ENCODE measurements around the gene ABLIM1.
A peak's percentile ranks its signal among the peaks of the same experiment; 100 is the strongest.

Gene ABLIM1

DNA sequence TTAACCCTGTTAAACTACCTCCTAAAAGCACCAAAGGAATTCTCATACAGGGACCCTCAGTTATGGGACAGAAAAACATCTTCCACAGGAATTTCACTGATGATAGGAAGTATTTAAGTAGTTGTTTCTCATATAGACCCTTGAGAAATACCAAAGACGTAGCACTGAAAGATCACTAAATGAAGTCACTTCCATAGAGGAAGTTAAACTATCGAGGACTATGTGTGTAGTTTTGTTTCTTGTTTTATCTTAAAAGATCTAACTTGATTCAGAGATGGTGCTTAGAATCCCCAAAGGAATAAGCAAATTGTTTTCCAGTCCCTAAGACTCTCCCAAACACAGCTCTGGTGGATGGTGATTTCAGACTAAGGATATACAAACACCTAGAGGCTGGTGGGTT is 159.0 kb downstream of the ABLIM1 start:
- Histone ChIP-seq H3K9ac (ENCODE audit: low read depth, low read length) (no peak overlapping the region), H3K36me3 (ENCODE audit: insufficient read depth, low read length) (peaks cover 5% of the 10 kb centered on the region), H3K9me3 (ENCODE audit: insufficient read depth, low read depth, low read length) (no peaks in the 10 kb centered on the region), H3K4me1 (ENCODE audit: insufficient read depth, low read length) (no peaks in the 10 kb centered on the region), H3K27me3 (ENCODE audit: insufficient read depth, low read length) (no peaks in the 10 kb centered on the region), H3K4me3 (ENCODE audit: low read length) (no peak overlapping the region), H3K27ac (ENCODE audit: low read depth, low read length) (no peak overlapping the region)
- 93% methylated on average over 2 of the region's 2 CpGs for WGBS

DNA sequence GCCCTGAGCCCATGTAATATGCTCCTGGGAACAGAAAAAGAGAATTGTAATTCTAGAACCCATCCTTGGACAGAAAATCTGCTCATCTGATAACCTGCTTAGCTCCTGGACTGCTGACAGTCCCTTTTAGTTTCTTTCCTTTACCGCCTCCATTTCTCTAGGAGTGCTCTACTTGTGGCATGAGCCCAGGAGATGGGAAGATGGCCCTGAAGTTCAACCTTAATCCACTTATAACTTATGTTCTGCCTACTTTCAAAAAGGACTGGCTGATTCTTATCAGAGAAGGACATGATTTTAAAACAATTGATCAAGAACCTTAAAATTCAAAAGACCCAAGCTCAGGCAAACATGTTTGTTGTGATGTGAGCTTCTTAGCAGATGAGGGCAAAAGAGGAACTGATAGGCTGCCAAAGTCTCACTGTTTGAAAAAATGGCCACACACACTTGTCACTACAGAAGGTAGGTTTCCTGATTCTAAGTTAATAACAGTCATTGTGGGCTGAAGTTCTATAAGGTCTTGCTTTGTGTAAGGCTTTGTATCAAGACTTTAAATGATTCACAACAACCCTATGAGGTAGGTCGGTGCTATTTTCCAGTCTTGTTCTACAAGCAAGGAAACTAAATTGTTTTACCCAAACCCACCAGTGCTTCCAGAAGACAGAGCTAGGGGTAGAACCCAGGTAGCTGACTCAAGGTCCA is 159.5 kb downstream of the ABLIM1 start:
- no peaks in the 10 kb centered on the region for H3K9me3 ChIP-seq (ENCODE audit: insufficient read depth, low read depth, low read length)
- 94% methylated on average over 2 of the region's 2 CpGs for WGBS
- no peaks in the 10 kb centered on the region for H3K27me3 ChIP-seq (ENCODE audit: insufficient read depth, low read length)
- H3K36me3 ChIP-seq (ENCODE audit: insufficient read depth, low read length): peaks cover 5% of the 10 kb centered on the region
- H3K9ac ChIP-seq (ENCODE audit: low read depth, low read length): no peak overlapping the region
- no peaks in the 10 kb centered on the region for H3K4me1 ChIP-seq (ENCODE audit: insufficient read depth, low read length)
- H3K4me3 ChIP-seq (ENCODE audit: low read length): no peak overlapping the region
- H3K27ac ChIP-seq (ENCODE audit: low read depth, low read length): no peak overlapping the region

DNA sequence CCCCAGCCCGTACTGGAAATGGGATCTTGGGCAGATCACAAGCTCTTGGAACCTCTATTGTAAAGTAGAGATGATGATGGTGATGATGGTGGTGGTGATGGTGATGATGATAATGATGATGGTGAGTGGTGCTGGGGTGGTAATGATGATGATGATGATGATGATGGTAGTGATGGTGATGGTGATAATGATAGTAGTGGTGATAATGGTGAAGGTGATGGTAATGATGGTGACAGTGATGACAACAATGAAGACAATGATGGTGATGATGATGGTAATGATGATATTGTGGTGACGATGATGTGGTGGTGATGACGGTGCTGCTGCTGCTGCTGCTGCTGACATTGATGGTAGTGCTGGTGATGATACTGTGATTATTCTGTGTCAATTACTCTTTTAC is 162.8 kb downstream of the ABLIM1 start:
- peaks cover 15% of the 10 kb centered on the region for H3K4me1 ChIP-seq (ENCODE audit: insufficient read depth, low read length)
- no peak overlapping the region for H3K4me3 ChIP-seq (ENCODE audit: low read length)
- H3K27ac ChIP-seq (ENCODE audit: low read depth, low read length): no peak overlapping the region
- H3K36me3 ChIP-seq (ENCODE audit: insufficient read depth, low read length): peaks cover 5% of the 10 kb centered on the region
- no peak overlapping the region for H3K9ac ChIP-seq (ENCODE audit: low read depth, low read length)
- no peaks in the 10 kb centered on the region for H3K27me3 ChIP-seq (ENCODE audit: insufficient read depth, low read length)
- WGBS: 97% methylated on average over 3 of the region's 3 CpGs
- H3K9me3 ChIP-seq (ENCODE audit: insufficient read depth, low read depth, low read length): no peaks in the 10 kb centered on the region

DNA sequence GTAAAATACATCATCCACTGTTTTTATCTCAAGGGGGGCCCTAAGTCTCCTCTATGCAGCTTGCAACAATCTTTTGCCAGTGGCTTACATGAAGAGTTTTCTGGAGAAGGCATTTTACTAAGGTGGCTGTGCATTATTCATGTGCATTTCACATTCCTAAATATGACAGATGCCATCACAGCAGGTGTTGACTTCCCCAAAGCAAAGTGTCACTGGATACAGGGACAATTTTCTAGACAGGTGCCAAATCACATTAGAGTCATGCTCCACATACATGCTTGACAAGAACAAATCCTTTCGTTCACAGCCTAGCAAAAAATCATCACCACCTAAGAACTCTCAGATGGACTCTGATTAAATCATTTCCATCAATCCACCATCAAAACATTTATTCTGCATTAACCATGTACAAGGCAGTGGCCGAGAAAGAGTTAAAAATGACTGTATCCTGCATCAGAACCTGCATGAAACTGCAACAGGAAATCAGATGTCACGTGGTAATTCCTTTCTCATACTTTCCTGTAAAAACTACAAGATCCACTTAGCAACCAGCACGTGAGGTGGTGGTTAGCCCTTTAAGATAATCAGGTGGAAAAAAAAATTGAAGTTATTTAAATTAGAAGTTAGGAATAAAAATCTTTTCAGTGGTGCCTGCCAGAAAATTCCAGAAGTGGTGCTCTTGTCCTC is 165.6 kb downstream of the ABLIM1 start:
- no peaks in the 10 kb centered on the region for H3K9me3 ChIP-seq (ENCODE audit: insufficient read depth, low read depth, low read length)
- no peak overlapping the region for H3K9ac ChIP-seq (ENCODE audit: low read depth, low read length)
- WGBS: 72% methylated on average over 4 of the region's 4 CpGs
- no peak overlapping the region for H3K27ac ChIP-seq (ENCODE audit: low read depth, low read length)
- no peaks in the 10 kb centered on the region for H3K27me3 ChIP-seq (ENCODE audit: insufficient read depth, low read length)
- H3K4me1 ChIP-seq (ENCODE audit: insufficient read depth, low read length): peaks cover 42% of the 10 kb centered on the region
- no peak overlapping the region for H3K4me3 ChIP-seq (ENCODE audit: low read length)
- H3K36me3 ChIP-seq (ENCODE audit: insufficient read depth, low read length): peaks cover 5% of the 10 kb centered on the region

DNA sequence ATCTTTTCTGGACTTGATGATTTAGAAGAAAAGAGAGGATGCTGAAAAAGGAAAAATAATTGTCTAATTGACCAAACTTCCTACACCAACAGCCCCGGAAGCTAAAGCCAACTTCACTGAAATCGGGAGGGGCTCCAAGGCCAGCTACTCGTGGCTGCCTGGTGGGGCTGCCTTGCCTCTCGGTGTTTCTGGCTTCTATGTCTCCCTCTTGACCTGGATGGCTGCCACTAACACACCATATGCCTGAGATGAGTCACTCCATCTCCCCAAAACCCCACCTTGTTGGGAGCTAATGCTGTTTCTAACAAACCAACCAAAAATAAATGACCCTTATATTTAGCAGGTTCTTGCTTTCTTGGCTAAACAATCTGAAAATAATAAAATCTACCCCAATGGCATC is 166.1 kb downstream of the ABLIM1 start:
- H3K27ac ChIP-seq (ENCODE audit: low read depth, low read length): no peak overlapping the region
- H3K27me3 ChIP-seq (ENCODE audit: insufficient read depth, low read length): no peaks in the 10 kb centered on the region
- 83% methylated on average over 4 of the region's 4 CpGs for WGBS
- H3K9ac ChIP-seq (ENCODE audit: low read depth, low read length): no peak overlapping the region
- H3K4me1 ChIP-seq (ENCODE audit: insufficient read depth, low read length): peaks cover 47% of the 10 kb centered on the region
- peaks cover 5% of the 10 kb centered on the region for H3K36me3 ChIP-seq (ENCODE audit: insufficient read depth, low read length)
- no peak overlapping the region for H3K4me3 ChIP-seq (ENCODE audit: low read length)
- no peaks in the 10 kb centered on the region for H3K9me3 ChIP-seq (ENCODE audit: insufficient read depth, low read depth, low read length)

DNA sequence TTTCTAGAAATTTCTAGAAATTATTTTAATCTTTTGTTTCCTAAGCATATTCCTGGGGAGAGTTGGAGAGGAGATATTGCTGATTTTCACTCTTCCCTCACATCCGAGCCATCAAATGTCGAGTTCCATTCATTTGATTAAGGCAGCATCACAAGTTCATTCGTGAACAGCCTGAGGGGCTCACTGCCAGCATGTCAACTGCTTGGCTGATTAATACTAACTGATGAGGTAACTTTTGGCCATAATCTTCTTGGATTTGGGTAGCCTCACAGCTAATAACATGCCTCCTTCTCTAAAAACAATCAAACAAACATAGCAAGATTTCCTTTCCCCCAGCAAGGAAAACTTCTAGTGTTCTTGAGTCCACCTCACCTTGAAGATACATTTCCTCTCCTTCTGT is 166.7 kb downstream of the ABLIM1 start:
- Histone ChIP-seq H3K9ac (ENCODE audit: low read depth, low read length) (no peak overlapping the region), H3K9me3 (ENCODE audit: insufficient read depth, low read depth, low read length) (no peaks in the 10 kb centered on the region), H3K4me1 (ENCODE audit: insufficient read depth, low read length) (peaks cover 47% of the 10 kb centered on the region), H3K27me3 (ENCODE audit: insufficient read depth, low read length) (no peaks in the 10 kb centered on the region), H3K27ac (ENCODE audit: low read depth, low read length) (no peak overlapping the region), H3K36me3 (ENCODE audit: insufficient read depth, low read length) (peaks cover 5% of the 10 kb centered on the region), H3K4me3 (ENCODE audit: low read length) (no peak overlapping the region)
- 97% methylated on average over 3 of the region's 3 CpGs for whole genome bisulfite sequencing

DNA sequence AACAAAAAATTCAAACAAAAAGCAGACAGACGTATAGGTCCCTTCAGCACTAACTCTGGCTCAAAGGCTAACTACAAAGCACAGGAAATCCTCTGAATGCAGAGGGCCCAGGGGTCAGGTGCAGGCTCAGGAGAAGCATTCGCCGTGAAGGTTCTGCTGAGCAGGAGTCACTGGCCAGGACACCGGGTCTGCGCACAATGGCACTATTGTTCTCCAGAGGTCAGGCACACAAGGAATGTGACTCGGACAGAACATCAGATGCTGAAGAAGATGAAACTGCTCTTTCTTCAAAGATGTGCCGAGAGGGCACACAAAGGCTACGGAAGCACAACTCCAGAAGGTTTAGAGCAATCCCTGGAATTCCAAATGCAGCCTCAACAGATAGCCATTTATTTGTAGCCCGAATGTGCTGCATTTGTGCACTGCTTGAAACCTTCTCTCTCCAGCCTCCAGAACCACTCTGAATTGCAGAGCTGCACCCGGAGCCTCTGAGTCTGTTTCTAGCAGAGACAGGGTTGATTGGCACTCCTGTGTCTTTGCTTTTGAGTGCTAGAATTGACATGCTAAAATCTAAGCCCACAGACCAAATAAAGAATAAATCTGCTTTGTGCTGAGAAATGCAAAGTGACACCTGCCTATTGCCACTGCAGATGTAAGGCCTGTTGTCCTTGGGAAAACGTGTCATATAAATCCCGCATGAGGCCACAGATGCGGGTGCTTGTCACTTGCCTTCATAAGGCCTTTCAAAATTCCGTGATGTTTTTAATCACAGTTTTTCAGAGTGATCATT is 168.4 kb downstream of the ABLIM1 start:
- Histone ChIP-seq H3K9ac (ENCODE audit: low read depth, low read length) (peak overlapping the region; percentile 3; the same call in 1 of the 2 replicates), H3K4me3 (ENCODE audit: low read length) (peak overlapping the region; percentile 3; the same call in 1 of the 2 replicates), H3K27ac (ENCODE audit: low read depth, low read length) (peak overlapping the region; percentile 77), H3K36me3 (ENCODE audit: insufficient read depth, low read length) (peaks cover 13% of the 10 kb centered on the region), H3K4me1 (ENCODE audit: insufficient read depth, low read length) (peaks cover 47% of the 10 kb centered on the region), H3K9me3 (ENCODE audit: insufficient read depth, low read depth, low read length) (no peaks in the 10 kb centered on the region), H3K27me3 (ENCODE audit: insufficient read depth, low read length) (no peaks in the 10 kb centered on the region)
- 48% methylated on average over 14 of the region's 14 CpGs for WGBS

DNA sequence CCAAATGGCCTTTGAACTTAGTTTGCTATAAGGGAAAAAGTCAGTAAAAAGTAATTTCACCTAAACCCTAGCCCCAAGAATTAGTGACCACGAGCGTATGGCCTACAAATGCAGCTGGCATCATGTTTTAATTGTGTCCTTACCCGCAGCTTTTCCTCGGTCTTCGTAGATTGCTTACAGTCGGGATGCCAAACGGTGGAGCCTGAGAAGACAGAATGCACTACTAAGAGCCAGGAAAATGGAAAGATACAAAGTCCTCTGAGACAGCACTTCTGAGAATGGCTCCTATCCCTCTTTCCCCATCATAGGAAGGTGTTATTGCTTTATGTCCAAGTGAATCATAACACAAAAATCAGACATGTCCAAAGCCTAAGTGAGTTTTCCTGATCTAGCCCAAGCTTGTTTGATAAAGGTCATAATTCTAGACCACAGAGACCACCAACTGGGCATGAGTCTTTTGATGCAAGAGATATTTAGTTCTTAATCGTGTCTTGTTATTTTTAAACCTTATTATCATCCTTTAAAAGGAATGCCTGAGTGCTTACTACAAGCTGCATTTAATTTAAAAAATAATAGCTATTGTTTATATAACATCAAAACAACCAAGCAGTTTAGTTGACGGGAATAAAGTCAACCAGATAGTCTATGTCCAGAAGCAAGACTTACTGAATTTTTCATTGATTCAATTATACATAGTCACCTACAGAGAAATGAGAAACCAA is 170.1 kb downstream of the ABLIM1 start:
- peaks cover 18% of the 10 kb centered on the region for H3K36me3 ChIP-seq (ENCODE audit: insufficient read depth, low read length)
- no peak overlapping the region for H3K4me3 ChIP-seq (ENCODE audit: low read length)
- H3K27ac ChIP-seq (ENCODE audit: low read depth, low read length): no peak overlapping the region
- no peak overlapping the region for H3K9ac ChIP-seq (ENCODE audit: low read depth, low read length)
- no peaks in the 10 kb centered on the region for H3K9me3 ChIP-seq (ENCODE audit: insufficient read depth, low read depth, low read length)
- no peaks in the 10 kb centered on the region for H3K27me3 ChIP-seq (ENCODE audit: insufficient read depth, low read length)
- WGBS: 93% methylated on average over 7 of the region's 9 CpGs
- peaks cover 43% of the 10 kb centered on the region for H3K4me1 ChIP-seq (ENCODE audit: insufficient read depth, low read length)

DNA sequence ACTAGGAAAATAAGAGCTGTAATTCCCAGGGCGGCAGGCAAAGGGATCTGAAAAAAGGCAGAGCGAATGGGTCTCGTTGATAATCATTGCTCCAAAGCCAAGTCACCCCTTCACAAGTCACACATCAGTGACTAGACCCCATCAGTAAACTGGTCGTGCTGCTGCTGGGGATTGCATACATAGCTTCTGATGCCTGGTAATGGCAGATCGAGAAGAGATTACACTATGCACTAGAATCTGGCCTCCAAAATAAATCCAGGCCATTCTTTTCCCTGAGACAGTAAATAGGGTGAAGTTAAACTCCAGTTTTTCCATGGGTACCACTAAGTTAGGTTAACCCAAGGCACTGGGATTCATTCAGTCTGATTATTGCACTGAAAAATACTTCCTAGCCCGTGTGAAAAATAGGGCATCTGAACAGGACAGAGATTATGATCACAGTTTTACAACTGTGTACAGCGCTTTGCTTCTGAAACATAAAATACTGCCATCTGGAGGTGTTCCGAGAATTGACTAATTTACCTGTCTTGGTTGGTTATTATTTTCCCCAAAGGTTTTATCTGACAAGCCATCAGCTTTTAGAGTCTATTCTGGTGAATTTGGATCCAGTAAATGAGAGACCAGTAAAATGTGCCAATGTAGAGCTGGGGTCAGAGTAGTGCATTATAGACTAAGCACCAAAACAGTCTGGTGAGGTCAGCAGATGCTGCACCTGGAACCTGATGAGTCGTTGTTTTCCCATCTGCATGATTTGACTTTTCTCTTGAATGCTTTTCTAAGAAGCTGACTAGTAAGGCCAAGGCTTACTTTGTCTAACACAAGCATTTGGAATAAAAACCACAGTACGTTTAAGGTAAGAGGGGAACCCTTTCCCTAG is 170.9 kb downstream of the ABLIM1 start:
- no peaks in the 10 kb centered on the region for H3K27me3 ChIP-seq (ENCODE audit: insufficient read depth, low read length)
- H3K9me3 ChIP-seq (ENCODE audit: insufficient read depth, low read depth, low read length): no peaks in the 10 kb centered on the region
- H3K4me3 ChIP-seq (ENCODE audit: low read length): no peak overlapping the region
- no peak overlapping the region for H3K27ac ChIP-seq (ENCODE audit: low read depth, low read length)
- peaks cover 18% of the 10 kb centered on the region for H3K36me3 ChIP-seq (ENCODE audit: insufficient read depth, low read length)
- H3K4me1 ChIP-seq (ENCODE audit: insufficient read depth, low read length): peaks cover 35% of the 10 kb centered on the region
- WGBS: 96% methylated on average over 9 of the region's 10 CpGs
- H3K9ac ChIP-seq (ENCODE audit: low read depth, low read length): no peak overlapping the region

DNA sequence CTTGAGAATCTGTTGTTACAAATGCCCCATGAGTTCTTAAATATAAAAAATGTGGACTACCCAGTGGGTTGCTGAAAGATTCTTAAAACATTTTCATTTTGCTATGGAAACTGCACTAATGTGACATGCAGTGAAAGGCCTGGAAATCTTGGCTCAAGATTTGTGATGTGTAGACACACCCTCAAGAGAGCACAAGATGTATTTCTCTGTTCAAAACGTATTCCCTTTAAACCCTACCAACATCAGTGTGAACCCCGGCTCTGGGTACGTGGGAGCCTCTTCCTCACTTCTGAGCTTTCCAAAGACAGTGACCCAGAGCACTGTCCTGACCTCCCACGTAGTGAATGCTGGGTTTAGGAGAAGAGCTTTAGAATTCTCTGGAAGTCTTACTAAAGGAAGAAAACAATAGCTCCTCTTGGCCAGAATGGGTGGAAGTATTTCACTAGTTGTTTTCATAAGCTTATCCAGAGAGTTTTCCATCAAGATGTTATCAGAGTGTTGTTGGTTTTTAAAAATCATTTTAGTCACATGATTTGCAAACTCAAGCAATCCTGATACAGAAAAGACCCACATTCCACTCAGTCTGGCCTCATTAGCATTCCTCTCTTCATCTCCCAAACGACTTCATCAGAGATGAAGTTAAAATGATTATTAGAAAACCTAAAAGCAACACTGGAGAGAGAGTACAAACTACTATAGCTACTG is 172.2 kb downstream of the ABLIM1 start:
- no peak overlapping the region for H3K27ac ChIP-seq (ENCODE audit: low read depth, low read length)
- H3K9me3 ChIP-seq (ENCODE audit: insufficient read depth, low read depth, low read length): no peaks in the 10 kb centered on the region
- peaks cover 18% of the 10 kb centered on the region for H3K36me3 ChIP-seq (ENCODE audit: insufficient read depth, low read length)
- no peak overlapping the region for H3K4me3 ChIP-seq (ENCODE audit: low read length)
- H3K9ac ChIP-seq (ENCODE audit: low read depth, low read length): no peak overlapping the region
- H3K4me1 ChIP-seq (ENCODE audit: insufficient read depth, low read length): peaks cover 33% of the 10 kb centered on the region
- 96% methylated on average over 4 of the region's 5 CpGs for WGBS
- H3K27me3 ChIP-seq (ENCODE audit: insufficient read depth, low read length): no peaks in the 10 kb centered on the region
